Stimulated activated naive CD4-positive, alpha-beta T cell (primary cell): Measurements from ENCODE around the gene PHAF1.
A peak's percentile ranks its signal among the peaks of the same experiment; 100 is the strongest.

ENCODE experiments used
- DNase-seq, 6 experiments: peaks; one replicate each; lab custom pipeline; 2025; lab: John Stamatoyannopoulos, UW

Gene PHAF1

DNA sequence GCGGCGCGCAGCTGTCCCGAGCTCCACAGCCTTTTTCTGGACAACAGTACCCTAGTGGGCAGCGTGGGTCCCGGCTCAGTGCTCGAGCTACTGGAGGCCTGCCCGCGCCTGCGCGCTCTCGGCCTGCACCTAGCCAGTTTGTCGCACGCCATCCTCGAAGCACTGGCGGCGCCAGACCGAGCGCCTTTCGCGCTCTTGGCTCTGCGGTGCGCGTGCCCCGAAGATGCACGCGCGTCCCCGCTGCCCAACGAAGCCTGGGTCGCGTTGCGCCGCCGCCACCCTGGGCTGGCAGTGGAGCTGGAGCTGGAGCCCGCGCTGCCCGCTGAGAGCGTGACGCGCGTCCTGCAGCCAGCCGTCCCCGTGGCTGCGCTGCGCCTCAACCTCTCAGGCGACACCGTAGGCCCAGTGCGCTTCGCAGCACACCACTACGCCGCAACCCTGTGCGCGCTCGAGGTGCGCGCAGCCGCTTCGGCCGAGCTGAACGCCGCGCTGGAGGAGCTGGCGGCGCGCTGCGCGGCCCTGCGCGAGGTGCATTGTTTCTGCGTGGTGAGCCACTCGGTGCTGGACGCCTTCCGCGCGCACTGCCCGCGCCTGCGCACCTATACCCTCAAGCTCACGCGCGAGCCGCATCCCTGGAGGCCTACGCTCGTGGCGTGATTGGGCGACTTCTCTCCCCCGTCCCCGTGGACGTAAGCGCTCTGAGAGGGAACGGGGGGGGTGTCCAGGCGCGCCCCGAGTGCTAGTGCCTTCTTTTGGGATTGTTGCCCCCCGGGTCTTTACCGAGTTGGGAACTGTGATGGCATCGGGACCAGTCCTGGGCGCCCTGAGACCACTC lies 53.6 kb downstream of the PHAF1 start:
- peak; percentile 16 to 48 (median 26) for DNase-seq

- DNase-seq: no peak
Measured at GRCh38 chr16:67163999-67164558, 54.3 kb downstream of the PHAF1 start.

GRCh38 chr16:67164599-67165061 lies 54.9 kb downstream of the PHAF1 start, which contains the start of gene HSF4:
HSF4 (plus strand) TSS chr16:67164745; CDS start chr16:67164812, 67 bp downstream.
- DNase-seq: no peak

DNA sequence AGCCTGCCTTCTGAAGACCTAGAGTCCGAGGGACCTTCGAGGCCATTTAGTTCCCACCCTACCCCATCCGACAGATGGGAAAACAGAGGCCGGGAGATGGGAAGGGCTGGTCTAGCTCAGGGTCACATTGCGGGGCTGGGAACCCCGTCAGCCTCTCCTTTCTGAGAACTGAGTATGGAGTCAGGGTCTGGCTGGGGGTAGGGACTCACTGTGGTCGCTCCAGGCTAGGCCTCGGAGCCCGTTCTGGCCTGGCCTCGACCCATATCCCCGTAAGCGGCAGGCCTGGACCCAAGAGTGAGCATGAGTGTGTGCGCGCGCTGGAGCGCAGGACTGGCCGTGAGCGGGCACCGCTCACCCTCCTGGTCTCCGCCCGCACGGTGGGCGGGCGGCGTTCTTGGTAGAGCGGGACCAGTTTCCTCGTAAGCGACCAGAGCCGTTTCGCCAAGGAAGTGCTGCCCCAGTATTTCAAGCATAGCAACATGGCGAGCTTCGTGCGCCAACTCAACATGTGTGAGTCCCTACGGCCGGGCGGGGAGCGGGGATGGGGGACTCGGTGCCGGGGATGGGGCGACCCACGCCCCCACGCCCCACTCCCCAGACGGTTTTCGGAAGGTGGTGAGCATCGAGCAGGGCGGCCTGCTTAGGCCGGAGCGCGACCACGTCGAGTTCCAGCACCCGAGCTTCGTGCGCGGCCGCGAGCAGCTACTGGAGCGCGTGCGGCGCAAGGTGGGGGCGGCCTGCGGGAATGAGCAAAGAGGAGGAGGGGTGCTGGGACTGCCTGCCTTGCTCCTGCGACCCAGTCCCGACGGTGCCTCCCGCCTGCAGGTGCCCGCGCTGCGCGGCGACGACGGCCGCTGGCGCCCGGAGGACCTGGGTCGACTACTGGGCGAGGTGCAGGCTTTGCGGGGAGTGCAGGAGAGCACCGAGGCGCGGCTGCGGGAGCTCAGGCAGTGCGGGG lies 55.7 kb downstream of the PHAF1 start:
- DNase-seq: no peak

GRCh38 chr16:67166110-67166547 lies 56.4 kb downstream of the PHAF1 start:
- DNase-seq: no peak

- no peak for DNase-seq
Measured at GRCh38 chr16:67166598-67167168, 56.9 kb downstream of the PHAF1 start.

DNA sequence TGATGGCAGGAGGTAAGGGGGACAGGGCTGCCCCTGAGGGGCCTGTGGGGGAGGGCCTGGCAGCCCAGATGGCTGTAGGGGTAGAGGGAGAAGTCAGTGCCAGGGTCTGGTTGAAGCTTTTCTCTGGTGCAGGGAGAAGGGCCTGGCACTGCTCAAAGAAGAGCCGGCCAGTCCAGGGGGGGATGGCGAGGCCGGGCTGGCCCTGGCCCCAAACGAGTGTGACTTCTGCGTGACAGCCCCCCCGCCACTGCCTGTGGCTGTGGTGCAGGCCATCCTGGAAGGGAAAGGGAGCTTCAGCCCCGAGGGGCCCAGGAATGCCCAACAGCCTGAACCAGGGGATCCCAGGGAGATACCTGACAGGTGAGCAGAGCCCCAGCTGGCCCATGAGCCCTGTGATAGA lies 57.8 kb downstream of the PHAF1 start:
- DNase-seq: no peak

DNA sequence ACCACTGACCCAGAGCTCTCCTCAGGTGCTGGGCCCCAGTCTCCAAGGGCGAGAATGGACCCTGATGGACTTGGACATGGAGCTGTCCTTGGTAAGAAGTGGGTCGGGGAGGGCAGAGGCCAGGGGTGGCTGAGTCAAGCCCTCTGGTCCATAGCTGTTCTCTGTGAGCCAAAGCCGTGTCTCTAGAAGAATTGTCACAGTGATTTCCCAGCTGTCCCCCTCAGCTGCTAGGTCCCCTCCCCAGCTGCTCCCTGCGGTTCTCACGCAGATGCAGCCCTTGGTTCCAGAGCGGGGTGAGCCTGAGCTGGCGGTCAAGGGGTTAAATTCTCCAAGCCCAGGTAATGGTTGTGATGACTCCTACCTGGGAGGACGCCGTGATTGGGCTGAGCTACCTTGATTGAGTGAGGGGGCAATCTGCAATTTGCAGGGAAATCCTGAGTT lies 59.3 kb downstream of the PHAF1 start:
- no peak for DNase-seq

GRCh38 chr16:67169642-67170167 lies 60.0 kb downstream of the PHAF1 start:
- DNase-seq: peak in 4 of 6 experiments; percentile 5 to 23 (median 20)

- no peak for DNase-seq
Measured at GRCh38 chr16:67170168-67170948, 60.6 kb downstream of the PHAF1 start, which contains the start of gene NOL3. NOL3 (plus strand) TSS chr16:67170538.

DNA sequence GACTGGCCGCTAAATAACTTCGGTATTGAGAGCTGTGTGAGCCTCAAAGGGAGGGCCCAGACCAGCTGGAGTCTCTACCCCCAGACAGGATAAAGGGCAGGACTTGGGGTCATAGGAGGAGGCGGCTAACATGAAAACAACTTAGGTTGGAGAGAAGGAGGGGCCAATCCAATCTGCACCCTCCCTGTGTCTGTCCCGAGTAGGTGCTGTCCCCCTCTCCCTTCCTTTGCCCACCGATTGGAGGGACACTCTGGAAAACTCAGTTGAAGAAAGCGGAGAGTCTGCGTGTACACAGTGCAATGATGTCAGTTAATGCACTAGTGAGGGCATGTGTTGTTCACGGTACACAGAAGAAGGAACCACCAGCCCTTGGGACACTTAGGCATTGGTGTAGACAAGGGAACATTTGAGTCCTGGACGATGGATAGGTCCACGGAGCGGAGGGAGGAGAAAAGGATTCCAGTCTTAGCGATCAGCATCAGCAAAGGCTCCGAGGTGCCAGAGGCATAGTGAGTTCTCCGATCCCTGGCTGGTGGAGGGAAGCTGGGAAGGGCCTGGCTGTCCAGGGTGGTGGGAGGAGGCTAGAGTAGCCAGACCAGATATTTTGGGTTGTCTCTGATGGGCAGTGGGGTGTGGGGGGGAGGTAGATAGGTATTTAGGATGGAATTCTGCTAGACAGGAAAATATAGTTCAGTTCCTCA lies 61.4 kb downstream of the PHAF1 start:
- no peak for DNase-seq

DNA sequence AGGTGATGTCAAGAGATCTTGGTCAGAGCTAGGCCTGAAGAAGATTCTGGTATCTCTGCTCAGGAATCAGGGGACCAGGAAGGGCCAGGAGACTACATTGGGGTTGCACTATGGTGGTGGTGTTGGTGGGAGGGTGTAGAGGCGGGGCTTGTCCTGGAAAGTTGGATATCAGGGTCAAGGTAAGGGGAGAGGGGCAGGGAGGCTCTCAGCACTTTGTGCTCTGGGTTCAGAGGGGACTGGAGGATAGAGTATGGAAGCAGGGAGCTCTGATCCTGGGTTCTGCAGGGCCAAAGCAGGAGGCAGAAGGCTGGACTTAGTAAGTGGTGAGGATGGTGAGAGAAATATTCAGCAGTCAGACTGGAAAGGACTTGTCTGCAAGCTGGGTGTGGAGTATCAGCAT lies 63.6 kb downstream of the PHAF1 start:
- no peak for DNase-seq

GRCh38 chr16:67173808-67174705 lies 64.3 kb downstream of the PHAF1 start:
- DNase-seq: peak; percentile 25 to 44 (median 34)

DNA sequence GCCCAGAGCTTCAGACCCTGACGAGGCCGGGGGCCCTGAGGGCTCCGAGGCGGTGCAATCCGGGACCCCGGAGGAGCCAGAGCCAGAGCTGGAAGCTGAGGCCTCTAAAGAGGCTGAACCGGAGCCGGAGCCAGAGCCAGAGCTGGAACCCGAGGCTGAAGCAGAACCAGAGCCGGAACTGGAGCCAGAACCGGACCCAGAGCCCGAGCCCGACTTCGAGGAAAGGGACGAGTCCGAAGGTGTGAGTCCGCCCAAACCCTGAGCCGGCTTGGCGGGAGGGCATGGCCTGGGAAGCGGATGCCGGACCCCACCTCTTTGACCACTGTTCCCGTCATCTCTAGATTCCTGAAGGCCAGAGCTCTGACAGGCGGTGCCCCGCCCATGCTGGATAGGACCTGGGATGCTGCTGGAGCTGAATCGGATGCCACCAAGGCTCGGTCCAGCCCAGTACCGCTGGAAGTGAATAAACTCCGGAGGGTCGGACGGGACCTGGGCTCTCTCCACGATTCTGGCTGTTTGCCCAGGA lies 65.0 kb downstream of the PHAF1 start:
- DNase-seq: no peak

DNA sequence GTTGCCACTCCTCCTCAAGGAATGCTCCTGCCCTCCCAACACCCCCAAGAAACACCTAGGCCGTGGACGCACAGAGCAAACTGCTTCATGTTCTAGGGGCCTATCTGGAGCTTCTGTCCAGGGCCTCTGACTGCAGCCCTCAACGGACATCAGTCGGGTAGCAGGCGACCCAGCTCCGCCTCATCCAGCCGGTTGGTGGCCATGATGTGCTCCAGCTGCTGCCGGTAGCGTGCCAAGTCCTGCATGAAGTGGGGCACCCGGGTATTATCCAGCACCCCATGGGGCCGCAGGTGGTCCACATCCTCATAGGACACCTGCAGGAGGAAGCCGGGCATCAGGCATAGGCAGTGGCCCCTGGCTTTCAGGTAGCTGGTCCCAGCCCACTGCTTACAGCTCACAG lies 66.9 kb downstream of the PHAF1 start:
- DNase-seq: no peak

DNA sequence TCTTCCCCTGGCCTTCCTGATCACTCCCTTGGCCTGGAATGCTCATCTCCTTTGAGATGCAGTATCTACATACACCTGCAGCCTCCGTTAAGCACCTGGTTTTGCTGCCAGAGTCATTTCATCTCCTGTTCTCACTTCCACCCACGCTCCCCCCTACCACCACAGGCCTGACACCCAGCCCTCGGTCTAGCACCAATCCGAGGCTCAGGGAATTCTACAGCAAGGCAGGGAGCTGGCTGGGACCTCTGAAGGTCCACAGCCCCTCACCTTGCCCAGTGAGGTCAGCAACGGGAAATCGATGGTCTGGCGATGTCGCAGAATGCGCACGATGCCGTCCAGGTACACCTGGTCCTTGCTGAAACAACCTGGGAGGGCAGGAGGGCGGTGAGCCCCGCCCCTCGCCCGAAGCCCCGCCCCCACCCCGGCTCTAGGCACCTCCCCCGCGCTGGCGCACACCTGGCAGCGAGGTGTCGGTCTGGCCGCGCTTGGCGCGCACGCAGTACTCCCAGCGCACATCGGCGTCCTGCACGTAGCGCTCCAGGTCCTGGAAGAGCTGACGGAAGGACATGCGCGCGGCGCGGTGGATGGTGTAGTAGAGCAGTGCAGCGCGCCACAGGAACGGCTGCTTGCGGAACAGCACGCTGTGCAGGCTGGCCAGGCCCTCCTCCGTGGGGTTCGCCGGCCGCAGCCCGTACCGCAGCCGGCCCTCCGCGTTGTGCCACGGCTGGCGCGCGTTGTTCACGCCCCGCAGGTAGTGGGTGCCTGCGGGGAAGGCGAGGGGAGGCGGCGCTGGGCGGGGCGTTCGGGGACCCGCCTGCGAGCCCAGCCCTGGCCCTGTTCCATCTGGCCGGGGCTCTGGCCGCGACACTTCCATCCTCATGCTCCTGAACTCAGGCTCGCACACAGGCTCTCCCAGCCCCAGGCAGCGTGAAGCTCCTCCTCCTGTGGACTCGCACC lies 68.3 kb downstream of the PHAF1 start:
- DNase-seq: peak in 5 of 6 experiments; percentile 45 to 54 (median 50)

DNA sequence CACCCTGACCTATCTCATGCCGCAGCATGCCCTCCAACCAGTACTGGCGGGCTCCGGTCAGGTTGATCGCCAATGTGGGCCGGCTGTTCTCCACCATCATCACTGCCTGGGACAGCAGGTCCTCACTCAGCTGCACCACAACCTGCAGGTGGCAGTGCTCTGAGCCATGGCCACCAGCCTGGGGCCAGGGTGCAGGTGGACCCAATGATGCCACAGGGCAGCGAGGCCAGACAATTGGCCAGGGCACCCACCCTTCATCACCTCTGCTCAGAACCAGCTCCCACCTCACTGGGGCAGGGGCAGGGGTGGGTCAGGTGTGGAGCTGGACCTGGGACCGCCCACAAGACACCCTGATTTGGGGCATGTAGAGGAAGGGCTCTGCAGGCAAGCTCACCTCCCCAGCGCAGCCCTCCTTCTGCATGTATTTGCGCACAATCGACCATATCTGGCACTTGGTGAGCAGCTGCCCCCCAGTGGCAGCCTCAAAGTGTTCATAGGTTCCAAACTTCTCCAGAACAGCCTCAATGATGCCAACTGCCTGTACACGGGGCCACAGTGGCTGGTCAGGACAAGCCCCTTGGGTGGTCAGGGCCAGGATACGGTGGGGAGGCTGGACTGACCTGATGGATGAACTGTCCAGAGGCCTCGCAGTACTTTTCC lies 69.8 kb downstream of the PHAF1 start:
- DNase-seq: no peak
